PFSK-1 (cell line): ENCODE measurements around the gene RAPGEF5.

Experiments
- FOXP2 ChIP-seq: optimal IDR thresholded peaks from 2 replicates; pipeline ENCODE3; 2011; ENCODE audit warnings: borderline replicate concordance, control low read depth, inconsistent platforms; ENCODE audit not compliant: insufficient read depth; ENCODE audit errors: extremely low read length, extremely low read depth
- POLR2AphosphoS5 ChIP-seq: IDR thresholded peaks from 2 replicates; pipeline ENCODE4 v1.6.1; 2012; ENCODE audit warnings: low read depth, mild to moderate bottlenecking, control low read depth, low read length, moderate library complexity
- SIN3A ChIP-seq: IDR thresholded peaks from 2 replicates; pipeline ENCODE4 v1.6.1; 2012; ENCODE audit warnings: mild to moderate bottlenecking, low read length, moderate library complexity, borderline replicate concordance; ENCODE audit not compliant: insufficient read depth
- TAF1 ChIP-seq: IDR thresholded peaks from 2 replicates; pipeline ENCODE4 v1.6.1; 2012; ENCODE audit warnings: low read length, control low read depth, borderline replicate concordance; ENCODE audit not compliant: insufficient read depth
- TF ChIP-seq, protein P1 (sequence below), 2 experiments: IDR thresholded peaks; 2 replicates each; pipeline versions ENCODE4 v1.6.1 to v1.8.0; 2011 to 2012; ENCODE audit warnings: low read depth in 2 of 2, low read length in 2 of 2, control low read depth in 1 of 2, inconsistent platforms in 1 of 2, mild to moderate bottlenecking in 1 of 2, moderate library complexity in 1 of 2; ENCODE audit not compliant: insufficient read depth in 1 of 2

The RAPGEF5 gene

DNA sequence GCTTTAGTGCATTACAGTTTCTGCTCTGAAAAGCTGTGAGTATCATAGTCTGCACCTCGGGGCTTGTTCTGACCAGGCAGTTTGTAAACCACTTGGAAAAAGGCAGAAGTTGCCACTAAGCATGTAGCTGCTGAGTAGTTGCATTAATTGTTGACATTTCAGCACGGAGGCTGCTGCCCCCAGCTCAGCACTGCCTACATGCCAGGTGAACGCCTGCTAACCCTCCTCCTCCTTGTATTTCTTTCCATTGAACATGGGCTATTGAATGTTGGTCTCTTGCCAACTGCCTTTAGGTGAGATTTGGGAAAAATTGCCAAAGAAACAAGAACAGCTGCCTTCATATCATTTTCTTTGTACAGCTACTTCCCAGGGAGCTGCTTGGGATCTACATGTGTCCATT is 164.2 kb downstream of the RAPGEF5 start:
- TF ChIP-seq POLR2AphosphoS5: no peak
- TF ChIP-seq, protein P1, sequence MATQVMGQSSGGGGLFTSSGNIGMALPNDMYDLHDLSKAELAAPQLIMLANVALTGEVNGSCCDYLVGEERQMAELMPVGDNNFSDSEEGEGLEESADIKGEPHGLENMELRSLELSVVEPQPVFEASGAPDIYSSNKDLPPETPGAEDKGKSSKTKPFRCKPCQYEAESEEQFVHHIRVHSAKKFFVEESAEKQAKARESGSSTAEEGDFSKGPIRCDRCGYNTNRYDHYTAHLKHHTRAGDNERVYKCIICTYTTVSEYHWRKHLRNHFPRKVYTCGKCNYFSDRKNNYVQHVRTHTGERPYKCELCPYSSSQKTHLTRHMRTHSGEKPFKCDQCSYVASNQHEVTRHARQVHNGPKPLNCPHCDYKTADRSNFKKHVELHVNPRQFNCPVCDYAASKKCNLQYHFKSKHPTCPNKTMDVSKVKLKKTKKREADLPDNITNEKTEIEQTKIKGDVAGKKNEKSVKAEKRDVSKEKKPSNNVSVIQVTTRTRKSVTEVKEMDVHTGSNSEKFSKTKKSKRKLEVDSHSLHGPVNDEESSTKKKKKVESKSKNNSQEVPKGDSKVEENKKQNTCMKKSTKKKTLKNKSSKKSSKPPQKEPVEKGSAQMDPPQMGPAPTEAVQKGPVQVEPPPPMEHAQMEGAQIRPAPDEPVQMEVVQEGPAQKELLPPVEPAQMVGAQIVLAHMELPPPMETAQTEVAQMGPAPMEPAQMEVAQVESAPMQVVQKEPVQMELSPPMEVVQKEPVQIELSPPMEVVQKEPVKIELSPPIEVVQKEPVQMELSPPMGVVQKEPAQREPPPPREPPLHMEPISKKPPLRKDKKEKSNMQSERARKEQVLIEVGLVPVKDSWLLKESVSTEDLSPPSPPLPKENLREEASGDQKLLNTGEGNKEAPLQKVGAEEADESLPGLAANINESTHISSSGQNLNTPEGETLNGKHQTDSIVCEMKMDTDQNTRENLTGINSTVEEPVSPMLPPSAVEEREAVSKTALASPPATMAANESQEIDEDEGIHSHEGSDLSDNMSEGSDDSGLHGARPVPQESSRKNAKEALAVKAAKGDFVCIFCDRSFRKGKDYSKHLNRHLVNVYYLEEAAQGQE (IDR thresholded peaks at IDR 0.05; ENCODE audit: insufficient read depth in 1 of 2, low read depth in 2 of 2, low read length in 2 of 2): no peak
- no peak for TF ChIP-seq TAF1
- no peak for TF ChIP-seq FOXP2

DNA sequence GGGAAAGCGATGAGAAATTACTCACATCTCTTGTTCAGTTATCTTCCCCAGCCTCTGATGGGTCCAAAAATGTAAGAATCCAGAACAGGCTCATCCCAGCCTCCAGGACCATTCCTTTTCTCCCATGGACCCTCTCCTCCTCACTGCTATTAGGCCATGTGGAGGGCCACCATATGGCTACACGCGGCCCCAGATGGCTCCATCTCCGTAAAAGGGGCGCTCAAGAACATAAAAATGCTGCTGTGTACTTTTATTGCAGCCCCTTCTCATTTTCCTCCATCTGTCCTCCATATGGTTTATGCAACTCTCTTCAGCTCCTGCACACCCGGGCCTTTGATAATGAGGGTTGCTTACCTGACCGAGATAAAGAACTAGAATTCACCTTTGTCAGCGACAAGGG is 166.2 kb downstream of the RAPGEF5 start:
- TF ChIP-seq, protein P1 (IDR thresholded peaks at IDR 0.05; ENCODE audit: insufficient read depth in 1 of 2, low read depth in 2 of 2, low read length in 2 of 2): no peak
- TF ChIP-seq FOXP2: no peak
- TF ChIP-seq TAF1: no peak
- no peak for TF ChIP-seq SIN3A
- TF ChIP-seq POLR2AphosphoS5: no peak

DNA sequence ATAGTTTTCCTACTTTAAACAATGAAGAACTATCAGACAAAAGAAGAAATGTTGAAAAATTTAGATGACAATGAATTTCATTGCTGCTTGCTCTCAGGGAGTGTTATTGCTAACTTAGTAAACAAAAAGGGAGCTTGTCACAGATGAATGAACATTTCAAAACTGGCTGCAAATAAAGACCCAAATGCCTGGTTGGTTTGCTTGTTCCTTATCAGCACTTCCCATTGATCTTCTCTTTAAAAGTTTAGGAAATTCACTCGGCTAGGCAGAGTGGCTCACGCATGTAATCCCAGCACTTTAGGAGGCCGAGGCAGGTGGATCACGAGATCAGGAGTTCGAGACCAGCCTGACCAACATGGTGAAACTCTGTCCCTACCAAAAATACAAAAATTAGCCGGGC is 167.2 kb downstream of the RAPGEF5 start:
- TF ChIP-seq, protein P1 (IDR thresholded peaks at IDR 0.05; ENCODE audit: insufficient read depth in 1 of 2, low read depth in 2 of 2, low read length in 2 of 2): no peak
- TF ChIP-seq POLR2AphosphoS5 (no peak), FOXP2 (no peak), SIN3A (no peak), TAF1 (no peak)

DNA sequence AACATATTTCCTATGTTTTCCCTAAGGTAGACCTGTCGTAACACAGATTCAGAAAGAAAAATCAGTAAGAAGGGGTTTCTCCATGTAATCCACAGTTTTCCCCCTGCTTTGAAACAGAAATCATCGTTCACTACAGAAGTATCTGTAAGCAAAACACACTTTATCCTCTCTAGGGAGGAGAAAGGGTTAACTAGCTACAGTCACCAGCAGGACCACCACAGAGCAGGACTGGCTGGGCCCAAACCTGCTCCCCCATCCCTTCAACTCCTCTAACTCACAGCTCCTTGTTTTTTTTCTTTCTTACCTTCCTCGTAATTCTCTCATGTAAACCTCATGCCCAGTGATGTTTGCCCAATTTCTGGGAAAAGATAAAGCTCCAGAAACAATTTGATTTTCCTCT is 167.7 kb downstream of the RAPGEF5 start:
- TF ChIP-seq SIN3A (no peak), POLR2AphosphoS5 (no peak), TAF1 (no peak), FOXP2 (no peak)
- TF ChIP-seq, protein P1 (IDR thresholded peaks at IDR 0.05; ENCODE audit: insufficient read depth in 1 of 2, low read depth in 2 of 2, low read length in 2 of 2): no peak

DNA sequence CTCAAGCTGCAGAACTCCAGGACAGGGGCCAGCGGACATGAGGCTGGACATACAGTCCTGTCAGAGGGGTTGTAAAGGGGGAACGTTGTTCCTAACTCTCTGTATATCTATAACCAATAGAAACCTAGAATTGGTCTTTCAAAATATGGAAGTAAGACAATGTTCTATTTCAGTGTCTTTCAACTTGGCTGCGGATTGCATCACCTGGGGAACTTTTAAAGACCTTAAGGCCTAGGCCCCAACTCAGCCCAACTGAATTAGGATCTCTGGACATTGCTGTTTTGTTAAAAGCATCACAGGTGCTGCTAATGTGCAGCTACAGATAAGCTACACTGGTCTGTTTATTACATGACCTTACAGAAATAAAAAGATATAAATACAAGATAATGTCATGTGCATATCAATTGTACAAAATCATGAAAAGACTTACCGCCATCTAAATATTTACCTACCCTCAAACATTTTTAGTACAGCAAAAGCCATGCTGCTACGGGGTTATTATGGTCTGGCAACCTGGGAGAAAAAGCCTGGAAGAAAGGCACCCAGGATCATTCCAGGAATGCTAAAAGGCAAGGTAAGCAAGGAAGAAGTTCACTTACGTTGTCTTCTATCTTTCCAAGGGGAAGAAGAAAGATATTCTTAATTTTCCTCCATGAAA is 169.1 kb downstream of the RAPGEF5 start:
- TF ChIP-seq TAF1 (no peak), FOXP2 (no peak), SIN3A (no peak), POLR2AphosphoS5 (no peak)
- TF ChIP-seq, protein P1 (IDR thresholded peaks at IDR 0.05; ENCODE audit: insufficient read depth in 1 of 2, low read depth in 2 of 2, low read length in 2 of 2): no peak
